ENCODE measurements around the gene CUEDC1. TPM values are rescaled to one million over a fixed set of nuclear protein-coding genes. Genes with fewer than 3 reads are reported as not detected.

Gene CUEDC1
- total and polyA plus RNA-seq, 9 of the 15 experiments (the other 6 are each of a cell fraction or from before 2014, with no cell fraction given) = 0.20 to 4.1 (median 1.6) TPM; not detected in 1

DNA sequence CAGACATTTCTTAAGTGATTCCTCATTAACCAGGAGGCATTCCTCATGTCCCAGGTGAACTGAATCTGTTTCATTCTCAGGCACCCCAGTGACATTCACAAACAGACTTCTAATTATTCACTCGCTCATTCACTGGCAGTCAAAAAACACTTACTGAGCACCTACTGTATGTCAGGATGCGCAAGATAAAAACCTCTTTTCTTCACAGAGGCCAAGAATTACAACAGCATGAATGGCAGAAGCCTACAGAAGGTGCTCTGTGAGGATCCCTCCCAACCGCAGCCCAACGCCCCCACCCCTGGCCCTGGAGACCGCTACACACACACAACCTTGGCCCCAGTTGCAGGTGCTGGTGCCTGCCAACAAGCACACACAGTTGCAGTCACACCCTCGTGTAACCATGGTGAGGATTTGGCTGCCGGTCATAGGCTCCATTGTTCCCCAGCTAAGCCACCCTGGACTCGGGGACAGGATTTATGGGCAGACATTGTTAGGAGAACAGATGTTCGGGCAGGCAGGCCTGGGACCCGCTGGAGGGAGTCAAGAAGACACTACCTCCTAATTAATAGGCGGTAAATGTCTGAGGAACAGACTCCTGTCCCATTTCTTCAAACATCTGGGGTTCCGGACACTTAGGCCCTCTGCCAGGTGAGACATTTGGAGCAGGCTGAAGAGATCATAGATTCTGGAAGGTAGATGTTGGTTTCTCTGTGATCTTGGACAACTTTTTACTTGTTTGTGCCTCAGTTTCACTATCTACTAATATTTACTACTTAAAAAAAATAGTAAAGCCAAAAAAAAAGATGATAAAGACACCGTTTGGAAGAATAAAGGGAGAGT lies 43.2 kb downstream of the CUEDC1 start:
- BruUV-seq (replicated peaks) = no TSS peak
- 0 out of 5 replicates have a peak, but pooled peaks cover 0 to 5% of the 10 kb centered on the region in 2 experiments for H3K4me1 ChIP-seq (replicated peaks in 1 of 2; ENCODE audit: control insufficient read depth in 2 of 2, insufficient read depth in 2 of 2, low read length in 2 of 2)
- no peaks in the 10 kb centered on the region for H3K9me1 ChIP-seq (ENCODE audit: control insufficient read depth, insufficient read depth, low read length)
- DNase-seq (ENCODE audit: extremely low read depth in 1 of 4, low spot score in 3 of 4) (no peak), FAIRE-seq (no peak), ATAC-seq (no peak)
- 0 out of 2 replicates have a peak, but pooled peaks have one; percentile 32 for TF ChIP-seq ZKSCAN8 (CRISPR knock-in tag; IDR thresholded peaks at IDR 0.05)
- no peak for TF ChIP-seq SRSF7 (optimal IDR thresholded peaks at IDR 0.05; ENCODE audit: low read depth, low read length)
- CTCF ChIA-PET (ENCODE audit: low intra/inter-chr PET ratio) = no interaction called here
- no peak overlapping the region for H3K9ac ChIP-seq (ENCODE audit: insufficient read depth in 1 of 2, low read depth in 2 of 2, low read length in 2 of 2)
- no peak overlapping the region for H3K27ac ChIP-seq (ENCODE audit: extremely low read depth, low read depth, low read length)
- in situ Hi-C loops (cut with MboI) = no loop called here
- H3K36me3 ChIP-seq (ENCODE audit: control insufficient read depth, insufficient read depth, low read length) = no peaks in the 10 kb centered on the region
- POLR2A ChIA-PET = interaction anchor here (0.9 to 1.0 kb wide), 3 partner anchors 19 to 86 kb away, joined by 3 read pairs; no protein-coding TSS in a partner anchor
- H3K4me2 ChIP-seq (ENCODE audit: insufficient read depth, low read length) = no peak overlapping the region
- intact Hi-C loops (cut with micrococcal nuclease) = no loop called here
- peaks cover 13 to 61% of the 10 kb centered on the region in 2 experiments for H3K27me3 ChIP-seq (ENCODE audit: control insufficient read depth in 2 of 2, insufficient read depth in 2 of 2, low read length in 2 of 2)
- H4K20me1 ChIP-seq (replicated peaks; ENCODE audit: control insufficient read depth, insufficient read depth, low read length) = no peaks in the 10 kb centered on the region
- H2AFZ ChIP-seq (ENCODE audit: low read depth, low read length) = no peak overlapping the region
- no peaks in the 10 kb centered on the region for H3K79me2 ChIP-seq (ENCODE audit: control insufficient read depth, insufficient read depth, low read length)
- H3K9me3 ChIP-seq (replicated peaks; ENCODE audit: control insufficient read depth, insufficient read depth, low read depth, low read length) = no peaks in the 10 kb centered on the region
- WGBS (ENCODE audit: insufficient coverage, low coverage, missing lambda C conversion rate) = 14% methylated on average over 9 of the region's 13 CpGs
- no peak overlapping the region for H3K4me3 ChIP-seq
